ENCODE results near the gene GVQW3.

Gene GVQW3

GRCh38 chr11:76347466-76347865 is 33.7 kb upstream of the GVQW3 start:
- DNase-seq (ENCODE audit: extremely low spot score): no peak
- TF ChIP-seq ZNF384 (IDR thresholded peaks at IDR 0.05): no peak
- TF ChIP-seq L3MBTL2 (conservative IDR thresholded peaks at IDR 0.05): no peak
- no peak for TF ChIP-seq SP1 (IDR thresholded peaks at IDR 0.05)
- TF ChIP-seq HDGF (IDR thresholded peaks at IDR 0.05; ENCODE audit: borderline replicate concordance): no peak
- TF ChIP-seq TARDBP (IDR thresholded peaks at IDR 0.05): no peak
- no peak for TF ChIP-seq ARNT (IDR thresholded peaks at IDR 0.05)
- TF ChIP-seq SUZ12 (IDR thresholded peaks at IDR 0.05): no peak
- TF ChIP-seq ELF4 (IDR thresholded peaks at IDR 0.05): no peak
- TF ChIP-seq NFRKB (IDR thresholded peaks at IDR 0.05): no peak
- POLR2A ChIA-PET: no interaction called here
- CTCF ChIA-PET: no interaction called here

GRCh38 chr11:76348348-76348747 is 32.8 kb upstream of the GVQW3 start:
- DNase-seq (ENCODE audit: extremely low spot score): no peak
- ChIA-PET CTCF (no interaction called here), POLR2A (no interaction called here)
- TF ChIP-seq L3MBTL2 (conservative IDR thresholded peaks at IDR 0.05) (no peak), HDGF (IDR thresholded peaks at IDR 0.05; ENCODE audit: borderline replicate concordance) (no peak), FOXK2 (IDR thresholded peaks at IDR 0.05) (no peak), BHLHE40 (IDR thresholded peaks at IDR 0.05; ENCODE audit: borderline replicate concordance) (no peak)

- CTCF ChIA-PET: no interaction called here
- DNase-seq (ENCODE audit: extremely low spot score): no peak
- no peak for TF ChIP-seq BHLHE40 (IDR thresholded peaks at IDR 0.05; ENCODE audit: borderline replicate concordance)
- TF ChIP-seq ARNT (IDR thresholded peaks at IDR 0.05): no peak
- POLR2A ChIA-PET: no interaction called here
Measured at GRCh38 chr11:76355172-76355571, 26.0 kb upstream of the GVQW3 start.

GRCh38 chr11:76361374-76361773 is 19.7 kb upstream of the GVQW3 start:
- no peak for DNase-seq (ENCODE audit: extremely low spot score)
- TF ChIP-seq SUZ12 (IDR thresholded peaks at IDR 0.05): no peak
- TF ChIP-seq HDGF (IDR thresholded peaks at IDR 0.05; ENCODE audit: borderline replicate concordance): no peak
- ChIA-PET POLR2A (no interaction called here), CTCF (no interaction called here)

GRCh38 chr11:76361776-76362175 is 19.3 kb upstream of the GVQW3 start:
- ChIA-PET CTCF (no interaction called here), POLR2A (no interaction called here)
- TF ChIP-seq SP1 (IDR thresholded peaks at IDR 0.05) (no peak), FOXA1 (IDR thresholded peaks at IDR 0.05) (no peak), NFRKB (IDR thresholded peaks at IDR 0.05) (no peak), FOXK2 (IDR thresholded peaks at IDR 0.05) (no peak), CTBP1 (IDR thresholded peaks at IDR 0.05; ENCODE audit: borderline replicate concordance) (no peak), LEF1 (IDR thresholded peaks at IDR 0.05; ENCODE audit: borderline replicate concordance) (no peak), SUZ12 (IDR thresholded peaks at IDR 0.05) (no peak)
- DNase-seq (ENCODE audit: extremely low spot score): no peak

- DNase-seq (ENCODE audit: extremely low spot score): no peak
- CTCF ChIA-PET: no interaction called here
- TF ChIP-seq ZNF384 (IDR thresholded peaks at IDR 0.05) (no peak), ELF4 (IDR thresholded peaks at IDR 0.05) (no peak), PKNOX1 (IDR thresholded peaks at IDR 0.05) (no peak), CTBP1 (IDR thresholded peaks at IDR 0.05; ENCODE audit: borderline replicate concordance) (no peak), LEF1 (IDR thresholded peaks at IDR 0.05; ENCODE audit: borderline replicate concordance) (no peak), L3MBTL2 (conservative IDR thresholded peaks at IDR 0.05) (no peak), FOXM1 (IDR thresholded peaks at IDR 0.05; ENCODE audit: borderline replicate concordance) (no peak), HDGF (IDR thresholded peaks at IDR 0.05; ENCODE audit: borderline replicate concordance) (no peak), SUZ12 (IDR thresholded peaks at IDR 0.05) (no peak)
- POLR2A ChIA-PET: no interaction called here
Measured at GRCh38 chr11:76362716-76363115, 18.4 kb upstream of the GVQW3 start.

- ChIA-PET POLR2A (interaction anchor here (0.7 to 2.1 kb wide), 2 partner anchors 16 to 46 kb away, joined by 3 to 7 read pairs; partner anchors contain the start of genes GVQW3 and THAP12), CTCF (interaction anchor here (0.8 to 1.0 kb wide), 3 partner anchors 9 to 47 kb away, joined by 3 read pairs; no protein-coding TSS in a partner anchor)
- TF ChIP-seq ZNF384 (IDR thresholded peaks at IDR 0.05) (peak; percentile 45; the same call in 1 of the 2 replicates), SP1 (IDR thresholded peaks at IDR 0.05) (no peak)
- no peak for DNase-seq (ENCODE audit: extremely low spot score)
Measured at GRCh38 chr11:76365038-76365679, 16.0 kb upstream of the GVQW3 start.

GRCh38 chr11:76368490-76368889 is 12.6 kb upstream of the GVQW3 start:
- ChIA-PET POLR2A (no interaction called here), CTCF (no interaction called here)
- DNase-seq (ENCODE audit: extremely low spot score): no peak
- no peak for TF ChIP-seq HDGF (IDR thresholded peaks at IDR 0.05; ENCODE audit: borderline replicate concordance)
- TF ChIP-seq ARNT (IDR thresholded peaks at IDR 0.05): no peak
- no peak for TF ChIP-seq PKNOX1 (IDR thresholded peaks at IDR 0.05)
- TF ChIP-seq NFRKB (IDR thresholded peaks at IDR 0.05): no peak
- no peak for TF ChIP-seq LEF1 (IDR thresholded peaks at IDR 0.05; ENCODE audit: borderline replicate concordance)
- TF ChIP-seq CTBP1 (IDR thresholded peaks at IDR 0.05; ENCODE audit: borderline replicate concordance): no peak
